ENCODE data around the gene CFAP251. TPM values are rescaled to one million over a fixed set of nuclear protein-coding genes. Genes with fewer than 3 reads are reported as not detected.

CFAP251 gene
- total and polyA plus RNA-seq, 5 donors, result 0.54 to 0.91 (median 0.66) TPM

GRCh38 chr12:121903202-121903601 is 15.2 kb upstream of the CFAP251 start:
- DNase-seq, result no peak
- Histone ChIP-seq H3K4me1 (ENCODE audit: control insufficient read depth, insufficient read depth, low read length) (no peaks in the 10 kb centered on the region), H3K4me3 (ENCODE audit: low read length) (no peak overlapping the region), H3K27me3 (ENCODE audit: control insufficient read depth, insufficient read depth) (no peaks in the 10 kb centered on the region), H3K27ac (ENCODE audit: low read length) (no peak overlapping the region), H3K9me3 (ENCODE audit: control insufficient read depth, low read length) (no peaks in the 10 kb centered on the region)
- intact Hi-C loops (cut with DNase I), result no loop called here
- peak in 1 of 2 donors; percentile 39 for ATAC-seq
- WGBS, result 95% methylated on average over 2 of the region's 2 CpGs

DNA sequence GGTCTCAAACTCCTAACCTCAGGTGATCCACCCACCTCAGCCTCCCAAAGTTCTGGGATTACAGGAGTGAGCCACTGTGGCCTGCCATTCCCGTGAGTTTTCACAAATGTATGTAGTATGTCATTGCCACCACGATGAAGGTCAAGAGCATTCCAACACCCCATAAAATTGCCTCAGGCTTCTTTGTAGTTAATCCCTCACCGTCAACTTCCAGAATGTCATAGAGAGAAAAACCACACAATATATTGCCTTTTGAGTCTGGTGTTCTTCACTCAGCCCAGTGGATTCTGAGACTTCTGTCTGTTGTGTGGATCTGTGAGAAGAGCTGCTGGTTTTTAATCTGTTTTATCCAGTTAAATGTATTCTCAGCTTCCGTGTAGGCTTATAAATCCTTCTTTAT is 12.6 kb upstream of the CFAP251 start:
- Histone ChIP-seq H3K27ac (ENCODE audit: low read length) (no peak overlapping the region), H3K27me3 (ENCODE audit: control insufficient read depth, insufficient read depth) (no peaks in the 10 kb centered on the region), H3K4me3 (ENCODE audit: low read length) (no peak overlapping the region), H3K4me1 (ENCODE audit: control insufficient read depth, insufficient read depth, low read length) (no peaks in the 10 kb centered on the region), H3K9me3 (ENCODE audit: control insufficient read depth, low read length) (no peaks in the 10 kb centered on the region)
- DNase-seq (no peak), ATAC-seq (no peak)
- WGBS, result 74% methylated on average over 4 of the region's 4 CpGs
- intact Hi-C loops (cut with DNase I), result no loop called here

GRCh38 chr12:121908702-121909101 is 9.7 kb upstream of the CFAP251 start:
- peak in 1 of 2 donors; percentile 35 for ATAC-seq
- Histone ChIP-seq H3K27me3 (ENCODE audit: control insufficient read depth, insufficient read depth) (no peaks in the 10 kb centered on the region), H3K4me3 (ENCODE audit: low read length) (no peak overlapping the region), H3K27ac (ENCODE audit: low read length) (no peak overlapping the region), H3K4me1 (ENCODE audit: control insufficient read depth, insufficient read depth, low read length) (no peaks in the 10 kb centered on the region), H3K9me3 (ENCODE audit: control insufficient read depth, low read length) (no peaks in the 10 kb centered on the region)
- intact Hi-C loops (cut with DNase I), result no loop called here
- no peak for DNase-seq
- 67% methylated on average over 2 of the region's 2 CpGs for WGBS

GRCh38 chr12:121911824-121912585 is 6.4 kb upstream of the CFAP251 start:
- intact Hi-C loops (cut with DNase I), result loop anchor here in 1 of 4 donors (10.0 kb wide), 1 partner anchor 213 kb away; no protein-coding TSS in a partner anchor
- H3K27ac ChIP-seq (ENCODE audit: low read length), result no peak overlapping the region
- no peaks in the 10 kb centered on the region for H3K27me3 ChIP-seq (ENCODE audit: control insufficient read depth, insufficient read depth)
- H3K9me3 ChIP-seq (ENCODE audit: control insufficient read depth, low read length), result no peaks in the 10 kb centered on the region
- no peaks in the 10 kb centered on the region for H3K4me1 ChIP-seq (ENCODE audit: control insufficient read depth, insufficient read depth, low read length)
- ATAC-seq, result no peak
- no peak overlapping the region for H3K4me3 ChIP-seq (ENCODE audit: low read length)
- no peak for DNase-seq
- 95% methylated on average over 14 of the region's 14 CpGs for WGBS

- Histone ChIP-seq H3K4me3 (ENCODE audit: low read length) (no peak overlapping the region), H3K27ac (ENCODE audit: low read length) (no peak overlapping the region), H3K27me3 (ENCODE audit: control insufficient read depth, insufficient read depth) (no peaks in the 10 kb centered on the region), H3K9me3 (ENCODE audit: control insufficient read depth, low read length) (no peaks in the 10 kb centered on the region), H3K4me1 (ENCODE audit: control insufficient read depth, insufficient read depth, low read length) (no peaks in the 10 kb centered on the region)
- ATAC-seq (no peak), DNase-seq (no peak)
- 76% methylated on average over 5 of the region's 5 CpGs for WGBS
- intact Hi-C loops (cut with DNase I), result loop anchor here in 1 of 4 donors (10.0 kb wide), 1 partner anchor 209 kb away; no protein-coding TSS in a partner anchor
Observed at GRCh38 chr12:121915841-121916321, 2.5 kb upstream of the CFAP251 start.

GRCh38 chr12:121916719-121917118 is 1.7 kb upstream of the CFAP251 start:
- WGBS, result 84% methylated on average over 7 of the region's 7 CpGs
- intact Hi-C loops (cut with DNase I), result loop anchor here in 1 of 4 donors (10.0 kb wide), 1 partner anchor 208 kb away; no protein-coding TSS in a partner anchor
- no peaks in the 10 kb centered on the region for H3K27me3 ChIP-seq (ENCODE audit: control insufficient read depth, insufficient read depth)
- ATAC-seq (no peak), DNase-seq (no peak)
- H3K4me1 ChIP-seq (ENCODE audit: control insufficient read depth, insufficient read depth, low read length), result no peaks in the 10 kb centered on the region
- H3K9me3 ChIP-seq (ENCODE audit: control insufficient read depth, low read length), result no peaks in the 10 kb centered on the region
- H3K27ac ChIP-seq (ENCODE audit: low read length), result no peak overlapping the region
- H3K4me3 ChIP-seq (ENCODE audit: low read length), result no peak overlapping the region

- Histone ChIP-seq H3K4me3 (ENCODE audit: low read length) (peak overlapping the region; percentile 46), H3K27me3 (ENCODE audit: control insufficient read depth, insufficient read depth) (no peaks in the 10 kb centered on the region), H3K9me3 (ENCODE audit: control insufficient read depth, low read length) (no peaks in the 10 kb centered on the region), H3K4me1 (ENCODE audit: control insufficient read depth, insufficient read depth, low read length) (no peaks in the 10 kb centered on the region), H3K27ac (ENCODE audit: low read length) (no peak overlapping the region)
- no peak for DNase-seq
- intact Hi-C loops (cut with DNase I), result loop anchor here in 1 of 4 donors (10.0 kb wide), 1 partner anchor 206 kb away; no protein-coding TSS in a partner anchor
- no peak for ATAC-seq
- WGBS, result 15% methylated on average over 22 of the region's 22 CpGs
Observed at GRCh38 chr12:121918679-121919038, 267 bp downstream of the CFAP251 start.

DNA sequence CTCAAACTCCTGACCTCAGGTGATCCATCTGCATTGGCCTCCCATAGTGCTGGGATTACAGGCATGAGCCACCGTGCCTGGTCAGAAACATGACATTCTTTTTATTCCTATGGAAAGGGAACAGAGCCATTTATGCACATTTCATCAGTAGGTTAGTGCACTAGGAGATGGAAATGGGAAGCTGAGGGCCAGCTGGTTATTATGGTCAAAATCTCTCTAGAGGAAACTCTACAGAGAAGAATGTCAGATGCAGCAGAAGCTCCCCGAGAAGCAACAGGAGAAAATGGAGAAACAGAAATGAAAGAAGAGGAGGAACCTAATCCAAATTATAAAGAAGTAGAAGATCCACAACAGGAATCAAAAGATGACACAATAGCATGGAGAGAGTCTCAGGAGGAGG is 2.7 kb downstream of the CFAP251 start:
- Histone ChIP-seq H3K9me3 (ENCODE audit: control insufficient read depth, low read length) (no peaks in the 10 kb centered on the region), H3K4me1 (ENCODE audit: control insufficient read depth, insufficient read depth, low read length) (no peaks in the 10 kb centered on the region), H3K4me3 (ENCODE audit: low read length) (no peak overlapping the region), H3K27me3 (ENCODE audit: control insufficient read depth, insufficient read depth) (no peaks in the 10 kb centered on the region), H3K27ac (ENCODE audit: low read length) (no peak overlapping the region)
- DNase-seq, result no peak
- intact Hi-C loops (cut with DNase I), result no loop called here
- no peak for ATAC-seq
- 72% methylated on average over 2 of the region's 2 CpGs for WGBS

DNA sequence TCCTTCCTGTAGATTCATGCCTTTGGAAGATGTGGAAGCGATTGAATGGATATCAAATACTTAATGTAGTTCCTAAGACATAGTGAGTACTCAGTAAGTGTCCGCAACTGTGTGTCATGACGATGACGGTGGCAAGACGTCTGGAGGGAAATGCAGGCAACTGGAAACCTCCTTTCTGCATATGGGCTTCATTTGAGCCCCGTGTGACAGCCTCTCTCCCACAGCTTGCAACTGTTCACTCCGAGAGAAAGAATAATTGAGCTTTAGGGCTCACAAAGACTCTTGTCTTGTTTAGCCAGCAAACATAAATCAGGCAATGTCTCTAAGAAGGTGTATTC is 6.9 kb downstream of the CFAP251 start:
- H3K27me3 ChIP-seq (ENCODE audit: control insufficient read depth, insufficient read depth), result no peaks in the 10 kb centered on the region
- intact Hi-C loops (cut with DNase I), result no loop called here
- WGBS, result 30% methylated on average over 7 of the region's 7 CpGs
- DNase-seq, result no peak
- ATAC-seq, result peak in 1 of 2 donors; percentile 42
- H3K27ac ChIP-seq (ENCODE audit: low read length), result peak overlapping the region; percentile 1
- no peak overlapping the region for H3K4me3 ChIP-seq (ENCODE audit: low read length)
- H3K4me1 ChIP-seq (ENCODE audit: control insufficient read depth, insufficient read depth, low read length), result no peaks in the 10 kb centered on the region
- H3K9me3 ChIP-seq (ENCODE audit: control insufficient read depth, low read length), result no peaks in the 10 kb centered on the region

GRCh38 chr12:121926874-121927706 is 8.7 kb downstream of the CFAP251 start:
- intact Hi-C loops (cut with DNase I), result no loop called here
- Histone ChIP-seq H3K27ac (ENCODE audit: low read length) (no peak overlapping the region), H3K4me1 (ENCODE audit: control insufficient read depth, insufficient read depth, low read length) (no peaks in the 10 kb centered on the region), H3K27me3 (ENCODE audit: control insufficient read depth, insufficient read depth) (no peaks in the 10 kb centered on the region), H3K9me3 (ENCODE audit: control insufficient read depth, low read length) (no peaks in the 10 kb centered on the region), H3K4me3 (ENCODE audit: low read length) (no peak overlapping the region)
- no peak for DNase-seq
- WGBS, result 74% methylated on average over 7 of the region's 7 CpGs
- ATAC-seq, result no peak

DNA sequence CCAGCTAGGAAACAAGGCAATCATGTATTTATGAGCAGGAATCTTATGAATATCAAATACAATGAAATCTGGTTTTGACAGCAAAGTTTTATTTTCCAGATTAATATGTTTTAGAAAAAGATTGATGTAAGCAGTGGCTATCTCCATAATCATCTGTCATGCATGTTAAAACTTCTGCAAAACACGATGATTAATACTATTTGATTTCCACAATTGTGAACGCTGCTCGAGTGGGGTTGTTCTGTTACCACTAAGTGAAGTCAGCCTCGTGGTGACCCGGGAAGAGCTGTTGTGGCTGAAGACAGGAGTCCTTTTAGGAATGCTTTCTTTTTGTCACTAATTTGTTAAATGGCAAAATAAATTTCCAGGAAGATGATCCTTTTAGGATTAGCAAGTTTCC is 9.4 kb downstream of the CFAP251 start:
- no peak for ATAC-seq
- intact Hi-C loops (cut with DNase I), result no loop called here
- no peak overlapping the region for H3K27ac ChIP-seq (ENCODE audit: low read length)
- H3K4me1 ChIP-seq (ENCODE audit: control insufficient read depth, insufficient read depth, low read length), result no peaks in the 10 kb centered on the region
- no peaks in the 10 kb centered on the region for H3K9me3 ChIP-seq (ENCODE audit: control insufficient read depth, low read length)
- no peaks in the 10 kb centered on the region for H3K27me3 ChIP-seq (ENCODE audit: control insufficient read depth, insufficient read depth)
- no peak overlapping the region for H3K4me3 ChIP-seq (ENCODE audit: low read length)
- DNase-seq, result no peak
- WGBS, result 57% methylated on average over 5 of the region's 5 CpGs
